OCI-LY1 (cell line): ENCODE results near the gene RALGDS.

Source experiments
- H2AFZ ChIP-seq: fragments of 200-600 bp; sonication (generic), shearing (Covaris generic); 2 replicates; pipeline ENCODE4 v1.6.0; 2014; ENCODE audit warnings: antibody characterized with exemption, mild to moderate bottlenecking, low read length
- H3F3A ChIP-seq: fragments of 200-600 bp; sonication (generic), shearing (Covaris generic); 2 replicates; pipeline ENCODE4 v1.6.0; 2014; ENCODE audit warnings: mild to moderate bottlenecking, antibody characterized with exemption, low read length, moderate library complexity; ENCODE audit not compliant: insufficient read depth
- H3K27ac ChIP-seq: fragments of 200-600 bp; sonication (generic); 2 replicates; pipeline ENCODE4 v1.5.1; 2014; ENCODE audit warnings: low read length, mixed run types, mild to moderate bottlenecking, low read depth; ENCODE audit not compliant: poor library complexity, severe bottlenecking
- H3K27me3 ChIP-seq: fragments of 200-600 bp; sonication (generic); 2 replicates; pipeline ENCODE4 v1.6.0; 2014; ENCODE audit warnings: antibody characterized with exemption, mild to moderate bottlenecking, low read length, moderate library complexity; ENCODE audit not compliant: insufficient read depth
- H3K36me3 ChIP-seq: fragments of 200-600 bp; sonication (generic); 2 replicates; pipeline ENCODE4 v1.6.1; 2014; ENCODE audit warnings: mild to moderate bottlenecking, antibody characterized with exemption, low read length, moderate library complexity, mixed read lengths; ENCODE audit not compliant: insufficient read depth
- H3K4me1 ChIP-seq: fragments of 200-600 bp; sonication (generic); 2 replicates; pipeline ENCODE4 v1.5.1; 2014; ENCODE audit warnings: mild to moderate bottlenecking, low read length, moderate library complexity; ENCODE audit not compliant: insufficient read depth, severe bottlenecking
- H3K4me2 ChIP-seq: fragments of 200-600 bp; sonication (generic), shearing (Covaris generic); 2 replicates; pipeline ENCODE4 v1.6.1; 2014; ENCODE audit warnings: low read length
- H3K4me3 ChIP-seq: fragments of 200-600 bp; sonication (generic); 2 replicates; pipeline ENCODE4 v1.5.1; 2014; ENCODE audit warnings: low read length, low read depth, mild to moderate bottlenecking, mixed read lengths; ENCODE audit not compliant: poor library complexity, severe bottlenecking
- H3K79me2 ChIP-seq: fragments of 200-600 bp; shearing (Covaris generic); 2 replicates; pipeline ENCODE4 v1.6.1; 2016; ENCODE audit warnings: mixed run types, low read length, mixed read lengths; ENCODE audit not compliant: insufficient read depth
- H3K9ac ChIP-seq: fragments of 200-600 bp; sonication (generic), shearing (Covaris generic); 2 replicates; pipeline ENCODE4 v1.6.1; 2014; ENCODE audit warnings: mild to moderate bottlenecking, low read length, mixed read lengths
- H3K9me2 ChIP-seq: fragments of 200-600 bp; sonication (generic), shearing (Covaris generic); 2 replicates; pipeline ENCODE4 v1.6.1; 2014; ENCODE audit warnings: low read depth, mild to moderate bottlenecking, low read length, mixed read lengths
- H3K9me3 ChIP-seq: fragments of 200-600 bp; shearing (Covaris generic); 2 replicates; pipeline ENCODE4 v1.6.1; 2014; ENCODE audit warnings: low read length, mixed read lengths
- H4K20me1 ChIP-seq: fragments of 200-600 bp; sonication (generic), shearing (Covaris generic); 2 replicates; pipeline ENCODE4 v1.6.0; 2016; ENCODE audit warnings: mild to moderate bottlenecking, low read length; ENCODE audit not compliant: insufficient read depth
- CTCF ChIP-seq: fragments of 200-600 bp; sonication (generic), shearing (Covaris generic); IDR thresholded peaks from 2 replicates; pipeline ENCODE4 v1.5.1; 2017; ENCODE audit warnings: mild to moderate bottlenecking, antibody characterized with exemption, low read length, moderate library complexity, mixed read lengths
- EZH2 ChIP-seq: fragments of 200-600 bp; sonication (generic), shearing (Covaris generic); IDR thresholded peaks from 2 replicates; pipeline ENCODE4 v1.8.0; 2017; ENCODE audit warnings: borderline replicate concordance, mixed run types, mild to moderate bottlenecking, antibody characterized with exemption, low read length, moderate library complexity, mixed read lengths

Gene RALGDS

GRCh38 chr9:133147412-133148198, 26.6 kb upstream of the RALGDS start:
- peak overlapping the region; percentile 68 for H3K4me3 ChIP-seq
- no peaks in the 10 kb centered on the region for H3K79me2 ChIP-seq
- no peaks in the 10 kb centered on the region for H3K27me3 ChIP-seq
- no peaks in the 10 kb centered on the region for H3F3A ChIP-seq
- H3K9me2 ChIP-seq = no peaks in the 10 kb centered on the region
- no peaks in the 10 kb centered on the region for H3K36me3 ChIP-seq
- peak overlapping the region; percentile 71 for H3K4me2 ChIP-seq
- H4K20me1 ChIP-seq = no peaks in the 10 kb centered on the region
- peak overlapping the region; percentile 13 for H3K27ac ChIP-seq
- TF ChIP-seq EZH2 (no peak), CTCF (peak; percentile 95)
- H2AFZ ChIP-seq = no peak overlapping the region
- H3K4me1 ChIP-seq = peaks cover 40% of the 10 kb centered on the region
- H3K9ac ChIP-seq = peak overlapping the region; percentile 76; the same call in 1 of the 2 replicates
- H3K9me3 ChIP-seq = no peaks in the 10 kb centered on the region

- no peaks in the 10 kb centered on the region for H3K36me3 ChIP-seq
- TF ChIP-seq EZH2 (no peak), CTCF (no peak)
- no peaks in the 10 kb centered on the region for H3K9me3 ChIP-seq
- H3K4me3 ChIP-seq = no peak overlapping the region
- peaks cover 47% of the 10 kb centered on the region for H3K4me1 ChIP-seq
- H4K20me1 ChIP-seq = no peaks in the 10 kb centered on the region
- no peaks in the 10 kb centered on the region for H3F3A ChIP-seq
- H3K27me3 ChIP-seq = no peaks in the 10 kb centered on the region
- no peaks in the 10 kb centered on the region for H3K79me2 ChIP-seq
- no peaks in the 10 kb centered on the region for H3K9me2 ChIP-seq
- no peak overlapping the region for H3K27ac ChIP-seq
- H2AFZ ChIP-seq = no peak overlapping the region
- peak overlapping the region; percentile 71 for H3K4me2 ChIP-seq
- H3K9ac ChIP-seq = no peak overlapping the region
Measured at GRCh38 chr9:133146746-133147411, 25.8 kb upstream of the RALGDS start.

DNA sequence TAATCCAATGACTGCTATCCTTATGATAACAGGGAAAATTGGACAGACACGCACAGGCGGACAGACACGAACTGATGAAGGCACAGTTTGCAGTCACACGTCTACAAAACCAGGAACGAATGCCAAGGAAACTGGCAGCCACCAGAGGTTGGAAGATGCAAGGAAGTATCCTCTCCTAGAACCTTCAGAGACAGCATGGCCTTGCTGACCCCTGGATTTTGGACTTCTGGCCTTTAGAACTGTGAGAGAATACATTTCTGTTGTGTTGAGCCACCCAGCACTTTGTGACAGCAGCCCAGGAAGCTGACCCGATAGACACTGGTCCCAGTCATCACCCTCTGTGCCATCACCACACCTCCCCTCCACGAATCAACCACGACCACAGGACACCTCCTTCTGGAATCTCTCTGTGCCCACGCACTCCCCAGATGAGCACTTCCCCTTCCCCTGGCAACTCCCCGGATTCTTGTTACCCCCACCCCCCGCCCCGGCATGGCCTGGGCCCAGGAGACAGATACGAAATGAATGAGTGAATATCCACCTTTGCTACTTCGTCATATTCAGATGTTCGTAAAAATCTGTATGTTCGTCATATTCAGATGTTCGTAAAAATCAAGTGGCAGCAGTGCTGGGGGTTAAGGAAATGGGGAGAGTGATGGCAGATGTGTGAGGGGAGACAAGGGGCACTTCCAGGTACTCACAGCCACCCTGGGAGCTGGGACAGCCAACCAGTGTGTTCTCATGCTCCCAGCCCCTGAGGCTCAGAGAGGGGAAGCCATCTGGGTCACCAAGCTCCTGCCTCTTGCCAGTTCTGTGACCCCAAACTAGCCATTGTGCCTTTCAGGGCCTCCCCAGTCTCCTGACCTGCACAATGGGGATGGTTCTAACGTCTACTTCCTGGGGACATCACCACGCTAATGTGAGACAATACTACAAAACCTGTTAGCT, 24.1 kb upstream of the RALGDS start:
- H3K27ac ChIP-seq = no peak overlapping the region
- H3K9me2 ChIP-seq = no peaks in the 10 kb centered on the region
- no peak overlapping the region; the same call in 1 of the 2 replicates for H3K9ac ChIP-seq

More for the DNA sequence above, 24.1 kb upstream of the RALGDS start:
- Histone ChIP-seq H3K4me2 (peak overlapping the region; percentile 72), H3K27me3 (no peaks in the 10 kb centered on the region), H3K4me3 (peak overlapping the region; percentile 49), H3K36me3 (no peaks in the 10 kb centered on the region), H3K4me1 (peaks cover 52% of the 10 kb centered on the region), H3F3A (no peaks in the 10 kb centered on the region), H4K20me1 (no peaks in the 10 kb centered on the region), H2AFZ (no peak overlapping the region), H3K9me3 (no peaks in the 10 kb centered on the region), H3K79me2 (no peaks in the 10 kb centered on the region)
- TF ChIP-seq EZH2 = no peak
- TF ChIP-seq CTCF = no peak
